HG02938 (cell line): ENCODE results near the gene ARFRP1.
"Not testable (repeated sequence)": the region's sequence is repeated elsewhere in the genome, so short reads cannot be mapped to it uniquely, and the experiment has no call there.

Source experiments
- ATAC-seq: cut with Tn5 transposase; IDR thresholded peaks from one replicate; pipeline ENCODE4 v1.9.1; 2021; ENCODE audit warnings: mild to moderate bottlenecking, moderate library complexity; ENCODE audit not compliant: unreplicated experiment

ARFRP1 gene

GRCh38 chr20:63658749-63659187 is 49.0 kb downstream of the ARFRP1 start:
- no peak for ATAC-seq

GRCh38 chr20:63657937-63658748 is 49.6 kb downstream of the ARFRP1 start, which contains the start of gene RTEL1:
TSS of gene RTEL1 (plus strand) at chr20:63658312. CDS start at chr20:63659403, 1,091 bp downstream.
- peak; percentile 76 for ATAC-seq

- ATAC-seq, result no peak
Measured at GRCh38 chr20:63657260-63657936, 50.4 kb downstream of the ARFRP1 start.

- ATAC-seq, result no peak
Measured at GRCh38 chr20:63656451-63656850, 51.3 kb downstream of the ARFRP1 start.

GRCh38 chr20:63655249-63655648 is 52.5 kb downstream of the ARFRP1 start:
- ATAC-seq, result no peak

- no peak for ATAC-seq
Measured at GRCh38 chr20:63653974-63654668, 53.7 kb downstream of the ARFRP1 start.

- ATAC-seq, result no peak
Measured at GRCh38 chr20:63653041-63653973, 54.5 kb downstream of the ARFRP1 start, which contains the start of gene STMN3. TSS of gene STMN3 (minus strand) at chr20:63653424. CDS start at chr20:63653345, 79 bp downstream.

- ATAC-seq, result no peak
Measured at GRCh38 chr20:63652192-63652980, 55.4 kb downstream of the ARFRP1 start.

- ATAC-seq, result no peak
Measured at GRCh38 chr20:63651942-63652191, 55.9 kb downstream of the ARFRP1 start.

GRCh38 chr20:63650486-63650885 is 57.3 kb downstream of the ARFRP1 start:
- not testable (repeated sequence) for ATAC-seq

- ATAC-seq, result no peak
Measured at GRCh38 chr20:63648895-63649589, 58.7 kb downstream of the ARFRP1 start.
